GM12878 (cell line): Measurements from ENCODE around the gene IFI30.

Experiments used
- EP300 ChIP-seq, 2 experiments: fragments of 150-350 bp in 1 of 2; IDR thresholded peaks; 2 replicates each; pipeline ENCODE4 v1.6.1; 2011 to 2012; ENCODE audit warnings: low read depth in 2 of 2, low read length in 2 of 2, borderline replicate concordance in 1 of 2, improper control_type of control experiment in 1 of 2, inconsistent platforms in 1 of 2; ENCODE audit not compliant: control insufficient read depth in 1 of 2
- ETV6 ChIP-seq, 2 experiments: fragments of 450-650 bp in 1 of 2; IDR thresholded peaks in 1 of 2; conservative IDR thresholded peaks in 1 of 2; 2 replicates each; pipeline ENCODE4 v1.6.1; 2014; ENCODE audit warnings: antibody characterized with exemption in 1 of 2, borderline replicate concordance in 1 of 2, low read depth in 1 of 2, mild to moderate bottlenecking in 1 of 2, moderate library complexity in 1 of 2
- FOXM1 ChIP-seq: IDR thresholded peaks from 2 replicates; pipeline ENCODE4 v1.6.1; 2012; ENCODE audit warnings: low read depth, mild to moderate bottlenecking, inconsistent platforms, low read length, moderate library complexity
- IRF4 ChIP-seq: IDR thresholded peaks from 2 replicates; pipeline ENCODE4 v1.6.1; 2011; ENCODE audit warnings: low read depth, low read length
- POLR2A ChIP-seq: IDR thresholded peaks from 2 replicates; pipeline ENCODE4 v1.6.1; 2011; ENCODE audit warnings: low read depth, mild to moderate bottlenecking, low read length
- POLR2AphosphoS5 ChIP-seq: IDR thresholded peaks from 2 replicates; pipeline ENCODE4 v1.6.1; 2011; ENCODE audit warnings: mild to moderate bottlenecking, low read length, inconsistent platforms
- SMAD1 ChIP-seq: fragments of 450-650 bp; IDR thresholded peaks from 2 replicates; pipeline ENCODE4 v1.6.1; 2018; ENCODE audit warnings: mild to moderate bottlenecking, low read depth; ENCODE audit not compliant: partially characterized antibody
- SREBF1 ChIP-seq: IDR thresholded peaks from 2 replicates; pipeline ENCODE4 v1.6.1; 2012; ENCODE audit warnings: mild to moderate bottlenecking, low read length
- TARDBP ChIP-seq: IDR thresholded peaks from 2 replicates; pipeline ENCODE4 v1.6.1; 2016; ENCODE audit warnings: borderline replicate concordance
- TCF3 ChIP-seq: IDR thresholded peaks from 2 replicates; pipeline ENCODE4 v1.6.1; 2012; ENCODE audit warnings: low read depth, mild to moderate bottlenecking, low read length, borderline replicate concordance; ENCODE audit not compliant: insufficient read depth
- TF ChIP-seq, protein P1 (sequence below): IDR thresholded peaks from 2 replicates; pipeline ENCODE4 v1.6.1; 2012; ENCODE audit warnings: low read depth, low read length, improper control_type of control experiment
- TF ChIP-seq, protein P2 (sequence below), 3 experiments: IDR thresholded peaks in 2 of 3; conservative IDR thresholded peaks in 1 of 3; 2 replicates each; pipeline ENCODE4 v1.5.1; 2011; ENCODE audit warnings: low read depth in 3 of 3, low read length in 3 of 3, mild to moderate bottlenecking in 3 of 3, control low read depth in 2 of 3, moderate library complexity in 2 of 3, inconsistent platforms in 1 of 3, mixed read lengths in 1 of 3; ENCODE audit not compliant: control insufficient read depth in 2 of 3, insufficient read depth in 1 of 3; ENCODE audit errors: extremely low read depth in 1 of 3
- TF ChIP-seq, protein P3 (sequence below): IDR thresholded peaks from 2 replicates; pipeline ENCODE4 v1.6.1; 2012; ENCODE audit warnings: low read depth, low read length, improper control_type of control experiment

DNA sequence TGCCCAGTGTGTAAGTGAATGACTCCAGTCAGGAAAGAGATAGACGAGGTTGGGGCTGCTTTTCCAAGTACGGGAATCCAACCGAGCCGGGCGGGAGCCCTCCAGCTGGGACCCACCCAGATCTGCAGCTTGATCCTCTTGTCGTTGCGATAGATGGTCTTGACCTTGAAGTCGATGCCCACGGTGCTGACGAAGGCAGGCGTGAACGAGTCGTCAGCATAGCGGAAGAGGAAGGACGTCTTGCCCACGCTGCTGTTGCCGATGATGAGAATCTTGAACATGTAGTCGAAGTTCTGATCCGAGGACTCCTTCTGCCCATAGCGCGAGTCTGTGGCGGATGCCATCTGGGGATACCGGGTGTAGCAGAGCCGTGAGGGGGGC is 28.8 kb downstream of the IFI30 start:
- no peak for TF ChIP-seq EP300 (IDR thresholded peaks at IDR 0.05; ENCODE audit: borderline replicate concordance in 1 of 2, control insufficient read depth in 1 of 2, low read depth in 2 of 2, low read length in 2 of 2)
- TF ChIP-seq SREBF1 = no peak
- no peak for TF ChIP-seq POLR2A
- TF ChIP-seq FOXM1 = no peak
- TF ChIP-seq IRF4 = no peak
- TF ChIP-seq, protein P1, sequence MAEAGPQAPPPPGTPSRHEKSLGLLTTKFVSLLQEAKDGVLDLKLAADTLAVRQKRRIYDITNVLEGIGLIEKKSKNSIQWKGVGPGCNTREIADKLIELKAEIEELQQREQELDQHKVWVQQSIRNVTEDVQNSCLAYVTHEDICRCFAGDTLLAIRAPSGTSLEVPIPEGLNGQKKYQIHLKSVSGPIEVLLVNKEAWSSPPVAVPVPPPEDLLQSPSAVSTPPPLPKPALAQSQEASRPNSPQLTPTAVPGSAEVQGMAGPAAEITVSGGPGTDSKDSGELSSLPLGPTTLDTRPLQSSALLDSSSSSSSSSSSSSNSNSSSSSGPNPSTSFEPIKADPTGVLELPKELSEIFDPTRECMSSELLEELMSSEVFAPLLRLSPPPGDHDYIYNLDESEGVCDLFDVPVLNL = no peak
- TF ChIP-seq, protein P2, sequence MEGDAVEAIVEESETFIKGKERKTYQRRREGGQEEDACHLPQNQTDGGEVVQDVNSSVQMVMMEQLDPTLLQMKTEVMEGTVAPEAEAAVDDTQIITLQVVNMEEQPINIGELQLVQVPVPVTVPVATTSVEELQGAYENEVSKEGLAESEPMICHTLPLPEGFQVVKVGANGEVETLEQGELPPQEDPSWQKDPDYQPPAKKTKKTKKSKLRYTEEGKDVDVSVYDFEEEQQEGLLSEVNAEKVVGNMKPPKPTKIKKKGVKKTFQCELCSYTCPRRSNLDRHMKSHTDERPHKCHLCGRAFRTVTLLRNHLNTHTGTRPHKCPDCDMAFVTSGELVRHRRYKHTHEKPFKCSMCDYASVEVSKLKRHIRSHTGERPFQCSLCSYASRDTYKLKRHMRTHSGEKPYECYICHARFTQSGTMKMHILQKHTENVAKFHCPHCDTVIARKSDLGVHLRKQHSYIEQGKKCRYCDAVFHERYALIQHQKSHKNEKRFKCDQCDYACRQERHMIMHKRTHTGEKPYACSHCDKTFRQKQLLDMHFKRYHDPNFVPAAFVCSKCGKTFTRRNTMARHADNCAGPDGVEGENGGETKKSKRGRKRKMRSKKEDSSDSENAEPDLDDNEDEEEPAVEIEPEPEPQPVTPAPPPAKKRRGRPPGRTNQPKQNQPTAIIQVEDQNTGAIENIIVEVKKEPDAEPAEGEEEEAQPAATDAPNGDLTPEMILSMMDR (IDR thresholded peaks at IDR 0.05 in 2 of 3, conservative IDR thresholded peaks at IDR 0.05 in 1 of 3; ENCODE audit: control insufficient read depth in 2 of 3, extremely low read depth in 1 of 3, insufficient read depth in 1 of 3, low read depth in 3 of 3, low read length in 3 of 3) = no peak
- TF ChIP-seq SMAD1 = no peak
- no peak for TF ChIP-seq TARDBP
- TF ChIP-seq TCF3 = no peak
- no peak for TF ChIP-seq ETV6 (conservative IDR thresholded peaks at IDR 0.05 in 1 of 2, IDR thresholded peaks at IDR 0.05 in 1 of 2; ENCODE audit: borderline replicate concordance in 1 of 2, low read depth in 1 of 2)
- no peak for TF ChIP-seq POLR2AphosphoS5
- TF ChIP-seq, protein P3, sequence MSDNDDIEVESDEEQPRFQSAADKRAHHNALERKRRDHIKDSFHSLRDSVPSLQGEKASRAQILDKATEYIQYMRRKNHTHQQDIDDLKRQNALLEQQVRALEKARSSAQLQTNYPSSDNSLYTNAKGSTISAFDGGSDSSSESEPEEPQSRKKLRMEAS = no peak
